A549 (cell line): ENCODE measurements around the gene TFB2M. TPM values are rescaled to one million over a fixed set of nuclear protein-coding genes. Genes with fewer than 3 reads are reported as not detected.

ENCODE experiments used
- ATAC-seq, 2 experiments: fragments of 200-7000 bp in 1 of 2; fragments of >200 bp in 1 of 2; cut with Nextera tagmentation in 1 of 2; cut with Tn5 transposase in 1 of 2; 3 replicates each; pipeline versions ENCODE4 v1.8.0 to v1.9.1; 2018 to 2020; ENCODE audit warnings: mild to moderate bottlenecking in 1 of 2, moderate library complexity in 1 of 2
- CTCF ChIA-PET: fragments of 300-600 bp; sonication (Branson Sonifier 250); formaldehyde crosslinking; extraction: SDS; loops from one replicate; lab custom pipeline; 2021; ENCODE audit warnings: antibody characterized with exemption, inconsistent platforms; lab: Yijun Ruan, JAX
- POLR2A ChIA-PET: fragments of 350-600 bp; formaldehyde crosslinking; extraction: SDS; loops from one replicate; lab custom pipeline; 2021; ENCODE audit warnings: antibody characterized with exemption, inconsistent platforms; lab: Yijun Ruan, JAX
- DNase-seq, 2 experiments: peaks; one replicate each; pipeline versions ENCODE4 v3.0.0 to v3.0.0-alpha.2; 2011 to 2016; ENCODE audit warnings: low read depth in 1 of 2, low spot score in 1 of 2
- FAIRE-seq: peaks from 2 replicates; lab custom pipeline; 2011; peaks lifted over from hg19 to GRCh38; lab: Jason Lieb, UNC
- H3K27ac ChIP-seq, 2 experiments: fragments of >200 bp; sonication (Bioruptor Twin); formaldehyde crosslinking; 3 replicates each; pipeline ENCODE4 v1.5.1; 2016 to 2017
- H3K4me1 ChIP-seq: fragments of >200 bp; sonication (Bioruptor Twin); formaldehyde crosslinking; 3 replicates; pipeline ENCODE4 v1.6.1; 2016
- H3K4me2 ChIP-seq: fragments of >200 bp; sonication (Bioruptor Twin); formaldehyde crosslinking; 3 replicates; pipeline ENCODE4 v1.6.1; 2016
- H3K4me3 ChIP-seq: fragments of >200 bp; sonication (Bioruptor Twin); formaldehyde crosslinking; 3 replicates; pipeline ENCODE4 v1.5.1; 2016
- H3K9me3 ChIP-seq: fragments of >200 bp; sonication (Bioruptor Twin); formaldehyde crosslinking; 3 replicates; pipeline ENCODE4 v1.6.1; 2016
- BCL3 ChIP-seq: fragments of >200 bp; sonication (Bioruptor Twin); formaldehyde crosslinking; IDR thresholded peaks from 3 replicates; pipeline ENCODE4 v1.6.1; 2016
- BHLHE40 ChIP-seq: IDR thresholded peaks from 2 replicates; pipeline ENCODE4 v1.6.1; 2012; ENCODE audit warnings: low read depth, low read length, inconsistent platforms
- CBX8 ChIP-seq: fragments of 200-600 bp; sonication (generic); IDR thresholded peaks from 2 replicates; pipeline ENCODE4 v1.6.1; 2016
- EHF ChIP-seq: fragments of 250-450 bp; sonication (Bioruptor Pico); IDR thresholded peaks from 2 replicates; pipeline ENCODE4 v1.5.0; 2020; ENCODE audit warnings: mild to moderate bottlenecking
- EHMT2 ChIP-seq: fragments of 200-600 bp; sonication (generic); IDR thresholded peaks from 2 replicates; pipeline ENCODE4 v1.6.1; 2016; ENCODE audit warnings: antibody characterized with exemption, low read depth, mild to moderate bottlenecking, moderate library complexity
- ESRRA ChIP-seq: fragments of 150-350 bp; IDR thresholded peaks from 2 replicates; pipeline ENCODE4 v1.6.1; 2014; ENCODE audit warnings: mild to moderate bottlenecking, low read length, borderline replicate concordance
- FOSB ChIP-seq: fragments of 250-450 bp; sonication (Bioruptor Pico); IDR thresholded peaks from 2 replicates; pipeline ENCODE4 v1.5.0; 2020; ENCODE audit warnings: mild to moderate bottlenecking, moderate library complexity
- FOXS1 ChIP-seq: fragments of 250-450 bp; sonication (Bioruptor Pico); IDR thresholded peaks from 2 replicates; pipeline ENCODE4 v1.5.0; 2020; ENCODE audit warnings: mild to moderate bottlenecking, moderate library complexity
- HMGXB4 ChIP-seq: fragments of 250-450 bp; sonication (Bioruptor Pico); IDR thresholded peaks from 2 replicates; pipeline ENCODE4 v1.5.0; 2021; ENCODE audit warnings: mild to moderate bottlenecking, moderate library complexity, borderline replicate concordance
- HOXB13 ChIP-seq: fragments of 250-450 bp; sonication (Bioruptor Pico); IDR thresholded peaks from 2 replicates; pipeline ENCODE4 v1.5.0; 2020; ENCODE audit warnings: low read depth, mild to moderate bottlenecking, moderate library complexity
- JUN ChIP-seq, 2 experiments: fragments of >200 bp; sonication (Bioruptor Twin); formaldehyde crosslinking; IDR thresholded peaks; 2 replicates in 1 of 2; 3 replicates in 1 of 2; pipeline ENCODE4 v1.6.1; 2016 to 2017
- MAFK ChIP-seq: fragments of 450-650 bp; IDR thresholded peaks from 2 replicates; pipeline ENCODE4 v1.6.1; 2014; ENCODE audit not compliant: partially characterized antibody
- NPAS2 ChIP-seq: fragments of 250-450 bp; sonication (Bioruptor Pico); IDR thresholded peaks from 2 replicates; pipeline ENCODE4 v1.8.0; 2022; ENCODE audit warnings: mild to moderate bottlenecking, moderate library complexity, borderline replicate concordance
- NR3C1 ChIP-seq: fragments of >200 bp; sonication (Bioruptor Twin); formaldehyde crosslinking; IDR thresholded peaks from 3 replicates; pipeline ENCODE4 v1.6.1; 2017
- PHF8 ChIP-seq: fragments of 200-600 bp; sonication (generic); IDR thresholded peaks from 2 replicates; pipeline ENCODE4 v1.6.1; 2016; ENCODE audit warnings: low read depth, mild to moderate bottlenecking, antibody characterized with exemption, moderate library complexity, borderline replicate concordance
- POLR2AphosphoS2 ChIP-seq: conservative IDR thresholded peaks from 2 replicates; pipeline ENCODE4 v1.6.1; 2012; ENCODE audit warnings: low read length, improper control_type of control experiment, inconsistent platforms
- RAD21 ChIP-seq, 2 experiments: fragments of >200 bp in 1 of 2; sonication (Bioruptor Twin) in 1 of 2; formaldehyde crosslinking in 1 of 2; IDR thresholded peaks in 1 of 2; conservative IDR thresholded peaks in 1 of 2; 2 replicates in 1 of 2; 3 replicates in 1 of 2; pipeline ENCODE4 v1.6.1; 2012 to 2018; ENCODE audit warnings: inconsistent platforms in 1 of 2
- SMC3 ChIP-seq: fragments of >200 bp; sonication (Bioruptor Twin); formaldehyde crosslinking; IDR thresholded peaks from 3 replicates; pipeline ENCODE4 v1.6.1; 2018; ENCODE audit warnings: inconsistent platforms
- TP53 ChIP-seq: fragments of 250-450 bp; sonication (Bioruptor Pico); IDR thresholded peaks from 2 replicates; pipeline ENCODE4 v1.5.0; 2021; ENCODE audit warnings: mild to moderate bottlenecking, moderate library complexity
- ZNF302 ChIP-seq: fragments of 250-450 bp; sonication (Bioruptor Pico); IDR thresholded peaks from 2 replicates; pipeline ENCODE4 v1.9.0; 2021; ENCODE audit warnings: inconsistent platforms, mild to moderate bottlenecking, moderate library complexity
- WGBS: methylation state at CpG from one replicate; pipeline ENCODE4 v1.1.6; 2017; ENCODE audit errors: missing lambda C conversion rate; 5-methylcytosine and 5-hydroxymethylcytosine counted together
- polyA plus RNA-seq, 4 experiments: library from polyadenylated mRNA; depleted of rRNA in 3 of 4; stranded (reverse); fragments of >200 nt; fragmentation: RNase III in 1 of 4; extraction: RNeasy Plus Mini Kit Qiagen cat#74134 plus additional on column Dnase treatment in 1 of 4; gene quantifications; 2 replicates in 3 of 4; 3 replicates in 1 of 4; pipeline ENCODE4 v1.2.3, GENCODE V29; 2011 to 2017
- TF ChIP-seq, protein P1 (sequence below): IDR thresholded peaks from 2 replicates; pipeline ENCODE4 v1.6.1; 2012; ENCODE audit warnings: low read depth, borderline replicate concordance
- TF ChIP-seq, protein P2 (sequence below): fragments of >200 bp; sonication (Bioruptor Twin); formaldehyde crosslinking; IDR thresholded peaks from 3 replicates; pipeline ENCODE4 v1.5.1; 2016

Gene TFB2M
- polyA plus RNA-seq, 2 of the 4 experiments (the other 2 are of a cell fraction), result 27.7 to 59.9 TPM

- DNase-seq (no peak), ATAC-seq (no peak), FAIRE-seq (no peak)
- ChIA-PET CTCF (interaction anchor here (1.9 kb wide), 1 partner anchor 31 kb away, joined by 5 read pairs; no protein-coding TSS in a partner anchor), POLR2A (no interaction called here)
- H3K4me1 ChIP-seq, result no peaks in the 10 kb centered on the region
- no peak overlapping the region for H3K4me2 ChIP-seq
- 29% methylated on average over 8 of the region's 8 CpGs for WGBS
- H3K4me3 ChIP-seq, result no peak overlapping the region
- H3K9me3 ChIP-seq, result no peaks in the 10 kb centered on the region
- no peak overlapping the region for H3K27ac ChIP-seq
- TF ChIP-seq PHF8, result no peak
- TF ChIP-seq HOXB13, result no peak
- no peak for TF ChIP-seq NPAS2 (CRISPR knock-in tag)
- no peak for TF ChIP-seq FOXS1 (CRISPR knock-in tag)
- TF ChIP-seq, protein P1, sequence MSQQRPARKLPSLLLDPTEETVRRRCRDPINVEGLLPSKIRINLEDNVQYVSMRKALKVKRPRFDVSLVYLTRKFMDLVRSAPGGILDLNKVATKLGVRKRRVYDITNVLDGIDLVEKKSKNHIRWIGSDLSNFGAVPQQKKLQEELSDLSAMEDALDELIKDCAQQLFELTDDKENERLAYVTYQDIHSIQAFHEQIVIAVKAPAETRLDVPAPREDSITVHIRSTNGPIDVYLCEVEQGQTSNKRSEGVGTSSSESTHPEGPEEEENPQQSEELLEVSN, result no peak
- TF ChIP-seq RAD21 (conservative IDR thresholded peaks at IDR 0.05 in 1 of 2, IDR thresholded peaks at IDR 0.05 in 1 of 2), result peak in 1 of 2 experiments; percentile 17; a peak in 1 of 5 replicates
- TF ChIP-seq BHLHE40, result no peak
- TF ChIP-seq MAFK, result no peak
- TF ChIP-seq POLR2AphosphoS2, result no peak
- no peak for TF ChIP-seq EHMT2
- no peak for TF ChIP-seq HMGXB4
- no peak for TF ChIP-seq BCL3
- no peak for TF ChIP-seq SMC3
- TF ChIP-seq, protein P2, sequence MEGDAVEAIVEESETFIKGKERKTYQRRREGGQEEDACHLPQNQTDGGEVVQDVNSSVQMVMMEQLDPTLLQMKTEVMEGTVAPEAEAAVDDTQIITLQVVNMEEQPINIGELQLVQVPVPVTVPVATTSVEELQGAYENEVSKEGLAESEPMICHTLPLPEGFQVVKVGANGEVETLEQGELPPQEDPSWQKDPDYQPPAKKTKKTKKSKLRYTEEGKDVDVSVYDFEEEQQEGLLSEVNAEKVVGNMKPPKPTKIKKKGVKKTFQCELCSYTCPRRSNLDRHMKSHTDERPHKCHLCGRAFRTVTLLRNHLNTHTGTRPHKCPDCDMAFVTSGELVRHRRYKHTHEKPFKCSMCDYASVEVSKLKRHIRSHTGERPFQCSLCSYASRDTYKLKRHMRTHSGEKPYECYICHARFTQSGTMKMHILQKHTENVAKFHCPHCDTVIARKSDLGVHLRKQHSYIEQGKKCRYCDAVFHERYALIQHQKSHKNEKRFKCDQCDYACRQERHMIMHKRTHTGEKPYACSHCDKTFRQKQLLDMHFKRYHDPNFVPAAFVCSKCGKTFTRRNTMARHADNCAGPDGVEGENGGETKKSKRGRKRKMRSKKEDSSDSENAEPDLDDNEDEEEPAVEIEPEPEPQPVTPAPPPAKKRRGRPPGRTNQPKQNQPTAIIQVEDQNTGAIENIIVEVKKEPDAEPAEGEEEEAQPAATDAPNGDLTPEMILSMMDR, result 0 out of 3 replicates have a peak, but pooled peaks have one; percentile 24
Measured at GRCh38 chr1:246528933-246529731, 36.9 kb downstream of the TFB2M start.

DNA sequence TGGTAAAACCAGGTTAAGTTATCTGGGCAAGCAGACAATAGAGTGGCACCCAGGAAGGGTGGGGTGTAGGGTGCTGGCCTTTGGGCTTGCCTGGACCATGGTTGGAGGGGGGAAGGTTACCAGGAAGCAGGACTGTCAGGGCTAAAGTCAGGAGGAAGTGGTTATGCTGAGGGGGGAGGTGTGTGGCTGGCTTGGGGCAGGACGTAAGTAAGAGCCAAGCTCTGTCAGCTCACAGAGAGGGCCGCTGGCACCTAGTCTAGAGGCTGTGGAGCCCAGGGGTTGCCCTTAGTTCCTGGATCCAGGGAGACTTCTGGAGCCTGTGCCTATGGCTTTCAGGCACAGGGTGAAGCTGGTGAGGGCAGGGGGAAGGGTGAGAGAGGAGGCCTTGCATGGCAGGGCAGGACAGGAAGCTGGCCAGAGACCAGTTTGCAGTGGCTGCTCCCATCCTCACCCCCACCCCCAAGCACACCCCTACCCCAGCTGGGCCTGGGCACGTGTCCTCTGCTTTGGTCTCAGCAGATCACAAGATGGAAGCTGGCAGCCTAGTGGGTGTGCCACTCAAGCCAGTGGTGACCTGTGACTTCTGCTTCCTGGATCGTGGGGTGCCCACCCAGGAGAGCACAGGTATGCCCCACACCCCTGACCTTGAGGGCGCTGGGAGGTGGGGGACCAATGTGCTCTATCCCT is 38.5 kb downstream of the TFB2M start:
- Histone ChIP-seq H3K9me3 (peaks cover 3% of the 10 kb centered on the region; the same call in 1 of the 3 replicates), H3K27ac (no peak overlapping the region), H3K4me3 (no peak overlapping the region), H3K4me1 (no peaks in the 10 kb centered on the region), H3K4me2 (no peak overlapping the region)
- ATAC-seq, result peak; percentile 15 to 19; a peak in 2 of 6 replicates
- WGBS, result 27% methylated on average over 2 of the region's 5 CpGs
- ChIA-PET CTCF (no interaction called here), POLR2A (no interaction called here)
- FAIRE-seq, result no peak
- TF ChIP-seq ZNF302 (no peak), TP53 (CRISPR knock-in tag) (no peak), CBX8 (no peak), EHF (no peak), NR3C1 (no peak), FOSB (CRISPR knock-in tag) (no peak), JUN (IDR thresholded peaks at IDR 0.05) (no peak), ESRRA (no peak)
- DNase-seq, result no peak
